HG03039 (cell line): ENCODE data around the gene FHIT.

ENCODE experiments used
- ATAC-seq: cut with Tn5 transposase; IDR thresholded peaks from one replicate; pipeline ENCODE4 v1.9.1; 2021; ENCODE audit warnings: mild to moderate bottlenecking, moderate library complexity; ENCODE audit not compliant: unreplicated experiment

FHIT gene

GRCh38 chr3:59727902-59728586, 1523.2 kb downstream of the FHIT start:
- ATAC-seq = no peak

- ATAC-seq = no peak
Observed at GRCh38 chr3:59726279-59726678, 1525.0 kb downstream of the FHIT start.

GRCh38 chr3:59717679-59718205, 1533.5 kb downstream of the FHIT start:
- no peak for ATAC-seq

GRCh38 chr3:59714066-59714465, 1537.2 kb downstream of the FHIT start:
- no peak for ATAC-seq

GRCh38 chr3:59710554-59710953, 1540.7 kb downstream of the FHIT start:
- ATAC-seq = no peak

GRCh38 chr3:59709702-59710553, 1541.3 kb downstream of the FHIT start:
- no peak for ATAC-seq

GRCh38 chr3:59708202-59708601, 1543.0 kb downstream of the FHIT start:
- no peak for ATAC-seq

GRCh38 chr3:59704292-59704691, 1547.0 kb downstream of the FHIT start:
- no peak for ATAC-seq

- ATAC-seq = no peak
Observed at GRCh38 chr3:59699648-59700320, 1551.5 kb downstream of the FHIT start.
